LHCN-M2 (cell line): Measurements from ENCODE around the gene PLPP3. TPM values are rescaled to one million over a fixed set of nuclear protein-coding genes. Genes with fewer than 3 reads are reported as not detected.

Experiments used
- total RNA-seq: library from RNA; depleted of rRNA; stranded (reverse); fragments of >200 nt; gene quantifications from 2 replicates; pipeline ENCODE4 v1.2.3, GENCODE V29; 2014; rRNA removed

Gene PLPP3
- total RNA-seq, 1 experiment from 2014 or later: 49.5 TPM

Other genes starting within 250 kb of the PLPP3 start
- gene PRKAA2, start 65.8 kb upstream of the PLPP3 start, total RNA-seq: 0.83 and 0.92 TPM in 2 replicates
- not detected in 2 replicates for gene FYB2, start 239.8 kb upstream of the PLPP3 start, total RNA-seq